ENCODE measurements around the gene ENTR1. TPM values are rescaled to one million over a fixed set of nuclear protein-coding genes. Genes with fewer than 3 reads are reported as not detected.
A peak's percentile ranks its signal among the peaks of the same experiment; 100 is the strongest.

The ENTR1 gene
- total RNA-seq, 5 donors from 2014 or later (not counting 1 experiment from before 2014, with no cell fraction given): 57.7 to 103 (median 95.6) TPM

DNA sequence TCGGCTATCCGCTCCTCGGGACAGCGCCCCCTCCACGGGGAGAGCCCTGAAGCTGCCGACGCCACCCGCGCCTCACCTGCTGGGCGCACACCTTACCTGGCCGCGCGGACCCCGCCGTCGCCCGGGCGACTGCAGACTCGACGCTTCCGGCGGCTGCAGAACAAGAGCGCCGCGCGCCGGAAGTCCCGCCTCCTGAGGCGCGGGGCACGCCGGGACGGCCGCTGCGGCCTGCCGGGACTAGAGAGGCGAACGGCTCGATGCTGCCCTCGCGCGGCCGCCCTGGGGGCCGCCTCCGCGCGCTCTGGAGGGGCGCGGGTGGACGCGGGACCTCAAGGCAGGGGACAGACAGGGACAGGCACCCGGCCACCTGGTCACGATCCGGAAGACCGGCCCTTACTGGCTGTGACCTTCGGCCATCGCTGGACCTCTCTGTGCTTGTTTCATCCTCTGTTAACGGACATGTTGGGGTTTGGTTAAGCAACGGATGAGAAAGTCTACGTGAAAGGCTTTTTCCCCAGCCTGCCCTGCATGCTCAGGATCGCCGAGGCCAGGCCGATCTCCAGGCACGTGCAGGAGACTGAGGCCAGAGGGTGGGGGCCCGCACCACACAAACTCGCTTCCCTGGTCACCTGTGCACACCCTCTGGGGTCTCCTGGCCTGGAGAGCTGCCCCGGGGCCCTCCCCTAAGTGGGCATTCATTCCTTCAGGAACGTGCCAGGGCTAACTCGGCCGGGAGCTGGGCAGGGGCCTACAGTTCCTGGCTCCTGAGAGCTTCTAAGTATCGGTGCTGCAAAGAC lies 10.2 kb downstream of the ENTR1 start, which contains the start of gene SNAPC4:
SNAPC4 (minus strand) TSS at position 133 of the 797 bp plus-strand sequence. CDS start 1,742 bp downstream, outside the sequence.
- H3K4me3 ChIP-seq (ENCODE audit: control insufficient read depth in 1 of 2, extremely low read depth in 1 of 2, low read length in 1 of 2): peak within 1 kb of the TSS; percentile 64 to 75
- ATAC-seq (replicated peaks in 1 of 4) (peak; percentile 76 to 85 (median 77)), DNase-seq (peak; percentile 71 to 95 (median 82))
- H3K4me1 ChIP-seq (ENCODE audit: control insufficient read depth in 1 of 2, extremely low read depth in 1 of 2, insufficient read depth in 2 of 2, low read length in 2 of 2): peaks cover 19 to 59% of the 10 kb centered on the region in 2 experiments
- ChIA-PET POLR2A (interaction anchor here in 1 of 2 donors (0.7 kb wide), 1 partner anchor 11 kb away, joined by 3 read pairs; no protein-coding TSS in a partner anchor), CTCF (interaction anchor here in 1 of 2 donors (0.6 to 1.5 kb wide), 2 partner anchors 10 to 63 kb away, joined by 3 to 5 read pairs; partner anchors contain the start of genes ENTR1 and PMPCA)
- peaks cover 36 to 54% (median 41%) of the 10 kb centered on the region in 3 donors for H3K4me1 Mint-ChIP-seq
- 8% methylated on average over 66 of the region's 71 CpGs for WGBS (ENCODE audit: insufficient coverage)
- peaks cover 17% of the 10 kb centered on the region for H3K36me3 Mint-ChIP-seq
- peaks cover under 1 to 33% of the 10 kb centered on the region in 2 donors for H3K36me3 ChIP-seq (ENCODE audit: control insufficient read depth in 2 of 2, extremely low read depth in 1 of 2, insufficient read depth in 1 of 2, low read length in 1 of 2)
- H3K27ac ChIP-seq (ENCODE audit: low read length): peak within 1 kb of the TSS; percentile 42
- H3K27ac Mint-ChIP-seq: peak within 1 kb of the TSS; percentile 44 to 70
- H3K9me3 ChIP-seq: no peaks in the 10 kb centered on the region
- no peaks in the 10 kb centered on the region for H3K9me3 Mint-ChIP-seq
- no peaks in the 10 kb centered on the region for H3K27me3 ChIP-seq (replicated peaks in 1 of 2; ENCODE audit: control insufficient read depth in 2 of 2, extremely low read depth in 1 of 2, insufficient read depth in 2 of 2, low read length in 1 of 2)
- H3K27me3 Mint-ChIP-seq: no peaks in the 10 kb centered on the region
- peak within 1 kb of the TSS; percentile 80 to 86 (median 83) for H3K4me3 Mint-ChIP-seq

DNA sequence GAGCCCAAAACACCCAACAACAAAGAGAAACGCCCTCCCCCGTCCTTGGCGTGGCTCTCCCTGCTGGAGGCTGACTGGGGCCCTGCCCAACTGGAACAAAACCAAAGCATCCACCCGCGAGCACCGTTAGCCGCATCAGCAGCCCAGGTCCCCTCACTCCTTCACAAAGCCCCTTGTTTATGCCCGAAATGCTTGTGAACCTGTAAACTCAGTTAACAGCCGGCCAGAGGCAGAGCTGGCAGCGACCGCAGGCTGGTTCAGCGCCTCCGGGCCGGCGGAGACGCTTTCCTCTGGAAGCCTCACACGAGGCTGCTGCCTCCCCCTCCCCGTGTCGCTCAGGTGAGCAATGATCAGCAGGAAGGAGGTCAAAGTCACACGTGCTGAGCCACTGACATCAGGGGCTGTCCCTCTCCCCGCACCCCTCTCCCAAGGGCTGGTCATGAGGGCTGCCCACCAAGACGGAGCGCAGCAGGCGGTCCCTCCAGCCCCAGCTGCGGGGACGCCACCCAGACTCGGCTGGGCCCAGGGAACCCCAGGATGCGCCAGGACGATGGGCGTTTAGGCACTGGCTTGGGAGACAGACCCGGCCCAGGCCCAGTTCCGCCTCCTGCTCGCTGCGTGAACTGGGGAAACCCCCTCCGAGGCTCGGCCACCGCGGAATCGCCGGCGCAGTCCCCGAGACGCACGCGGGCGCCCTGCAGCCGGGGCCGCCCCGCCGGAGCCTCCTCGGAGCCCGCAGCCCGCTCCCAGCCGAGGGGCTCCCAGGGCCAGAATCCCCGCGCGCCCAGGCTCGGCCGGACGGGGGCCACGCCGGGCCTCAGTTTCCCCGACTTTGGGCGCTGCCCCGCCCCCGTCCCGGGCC lies 11.0 kb downstream of the ENTR1 start:
- DNase-seq: peak in 15 of 35 experiments; percentile 3 to 59 (median 19)
- Mint-ChIP-seq H3K27me3 (no peaks in the 10 kb centered on the region), H3K4me1 (peaks cover 28 to 46% (median 32%) of the 10 kb centered on the region in 3 donors), H3K27ac (peak overlapping the region; percentile 44 to 70), H3K4me3 (peak overlapping the region; percentile 80 to 86 (median 83)), H3K36me3 (peaks cover 20% of the 10 kb centered on the region), H3K9me3 (no peaks in the 10 kb centered on the region)
- Histone ChIP-seq H3K4me3 (ENCODE audit: control insufficient read depth in 1 of 2, extremely low read depth in 1 of 2, low read length in 1 of 2) (peak overlapping the region; percentile 64 to 75), H3K27me3 (replicated peaks in 1 of 2; ENCODE audit: control insufficient read depth in 2 of 2, extremely low read depth in 1 of 2, insufficient read depth in 2 of 2, low read length in 1 of 2) (peaks cover 0 to 4% of the 10 kb centered on the region in 2 experiments), H3K36me3 (ENCODE audit: control insufficient read depth in 2 of 2, extremely low read depth in 1 of 2, insufficient read depth in 1 of 2, low read length in 1 of 2) (peaks cover 0 to 35% of the 10 kb centered on the region in 2 donors), H3K4me1 (ENCODE audit: control insufficient read depth in 1 of 2, extremely low read depth in 1 of 2, insufficient read depth in 2 of 2, low read length in 2 of 2) (peaks cover 15 to 51% of the 10 kb centered on the region in 2 experiments), H3K9me3 (no peaks in the 10 kb centered on the region), H3K27ac (ENCODE audit: low read length) (no peak overlapping the region)
- CTCF ChIA-PET: interaction anchor here in 1 of 2 donors (1.5 kb wide), 1 partner anchor 11 kb away, joined by 5 read pairs; the partner anchor contains the start of genes ENTR1 and PMPCA
- peak; percentile 3 to 8 (median 6) for ATAC-seq (replicated peaks in 1 of 4)
- POLR2A ChIA-PET: no interaction called here
- WGBS (ENCODE audit: insufficient coverage): under 1% methylated on average over 65 of the region's 67 CpGs

DNA sequence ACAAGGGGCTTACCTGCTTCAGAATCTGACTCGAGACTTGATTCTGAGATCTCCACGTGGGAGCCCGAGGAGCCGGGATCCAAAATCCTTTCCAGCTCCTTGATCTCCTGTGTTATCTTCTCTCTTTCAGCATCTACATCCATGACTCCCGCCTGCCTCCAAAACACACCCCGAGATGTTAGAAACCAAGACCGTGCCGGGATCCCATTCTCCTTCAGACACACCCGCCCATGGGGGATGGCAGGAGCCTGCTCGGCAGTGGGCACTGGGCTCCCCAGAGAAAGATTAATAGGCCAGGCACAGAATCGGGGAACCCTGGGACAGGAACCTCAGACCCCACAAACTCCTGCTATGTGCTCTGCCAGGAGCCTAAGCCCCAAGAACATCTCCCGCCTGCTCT lies 12.1 kb downstream of the ENTR1 start:
- no peak for DNase-seq
- 96% methylated on average over 8 of the region's 12 CpGs for WGBS (ENCODE audit: insufficient coverage)
- H3K4me1 Mint-ChIP-seq: peaks cover 17 to 35% (median 21%) of the 10 kb centered on the region in 3 donors

DNA sequence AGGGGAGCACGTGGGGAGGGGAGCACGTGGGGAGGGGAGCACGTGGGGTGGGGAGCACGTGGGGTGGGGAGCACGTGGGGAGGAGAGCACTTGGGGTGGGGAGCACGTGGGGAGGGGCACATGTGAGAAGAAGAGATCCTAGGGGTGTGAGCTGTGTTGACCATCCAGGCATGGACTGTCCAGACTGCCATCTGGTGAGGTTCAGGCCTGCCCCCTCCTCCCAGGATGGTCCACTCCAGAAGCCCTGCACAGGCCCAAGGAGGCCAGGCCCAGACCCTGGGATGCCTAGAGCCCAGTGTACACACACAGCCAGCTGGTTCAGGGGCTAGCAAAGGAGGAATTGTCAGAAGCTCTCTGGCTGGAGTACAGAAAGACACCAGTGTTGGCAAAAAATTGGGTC lies 12.8 kb downstream of the ENTR1 start:
- H3K9me3 Mint-ChIP-seq: no peaks in the 10 kb centered on the region
- peaks cover 20% of the 10 kb centered on the region for H3K36me3 Mint-ChIP-seq
- no peak overlapping the region for H3K4me3 ChIP-seq (ENCODE audit: control insufficient read depth in 1 of 2, extremely low read depth in 1 of 2, low read length in 1 of 2)
- H3K36me3 ChIP-seq (ENCODE audit: control insufficient read depth in 2 of 2, extremely low read depth in 1 of 2, insufficient read depth in 1 of 2, low read length in 1 of 2): peaks cover 0 to 52% of the 10 kb centered on the region in 2 donors
- peaks cover 8 to 34% of the 10 kb centered on the region in 2 experiments for H3K4me1 ChIP-seq (ENCODE audit: control insufficient read depth in 1 of 2, extremely low read depth in 1 of 2, insufficient read depth in 2 of 2, low read length in 2 of 2)
- H3K4me1 Mint-ChIP-seq: peaks cover 15 to 33% (median 20%) of the 10 kb centered on the region in 3 donors
- WGBS (ENCODE audit: insufficient coverage): 79% methylated on average over 2 of the region's 6 CpGs
- H3K27me3 ChIP-seq (replicated peaks in 1 of 2; ENCODE audit: control insufficient read depth in 2 of 2, extremely low read depth in 1 of 2, insufficient read depth in 2 of 2, low read length in 1 of 2): peaks cover 0 to 4% of the 10 kb centered on the region in 2 experiments
- no peak overlapping the region for H3K4me3 Mint-ChIP-seq
- no peaks in the 10 kb centered on the region for H3K27me3 Mint-ChIP-seq
- ATAC-seq (replicated peaks in 1 of 4) (no peak), DNase-seq (no peak)
- no peaks in the 10 kb centered on the region for H3K9me3 ChIP-seq
- no peak overlapping the region for H3K27ac ChIP-seq (ENCODE audit: low read length)
- H3K27ac Mint-ChIP-seq: no peak overlapping the region
- POLR2A ChIA-PET: interaction anchor here in 1 of 2 donors (0.6 kb wide), 1 partner anchor 508 kb away, joined by 4 read pairs; no protein-coding TSS in a partner anchor
- CTCF ChIA-PET: no interaction called here

More for the DNA sequence above, 12.1 kb downstream of the ENTR1 start:
- Mint-ChIP-seq H3K9me3 (no peaks in the 10 kb centered on the region), H3K36me3 (peaks cover 20% of the 10 kb centered on the region), H3K27ac (no peak overlapping the region), H3K27me3 (no peaks in the 10 kb centered on the region), H3K4me3 (peak overlapping the region; percentile 80 to 86 (median 83))
- POLR2A ChIA-PET: no interaction called here
- peaks cover 0 to 4% of the 10 kb centered on the region in 2 experiments for H3K27me3 ChIP-seq (replicated peaks in 1 of 2; ENCODE audit: control insufficient read depth in 2 of 2, extremely low read depth in 1 of 2, insufficient read depth in 2 of 2, low read length in 1 of 2)
- H3K27ac ChIP-seq (ENCODE audit: low read length): no peak overlapping the region
- ATAC-seq (replicated peaks in 1 of 4): no peak
- H3K36me3 ChIP-seq (ENCODE audit: control insufficient read depth in 2 of 2, extremely low read depth in 1 of 2, insufficient read depth in 1 of 2, low read length in 1 of 2): peaks cover 0 to 46% of the 10 kb centered on the region in 2 donors
- H3K4me1 ChIP-seq (ENCODE audit: control insufficient read depth in 1 of 2, extremely low read depth in 1 of 2, insufficient read depth in 2 of 2, low read length in 2 of 2): peaks cover 8 to 40% of the 10 kb centered on the region in 2 experiments
- CTCF ChIA-PET: no interaction called here
- H3K4me3 ChIP-seq (ENCODE audit: control insufficient read depth in 1 of 2, extremely low read depth in 1 of 2, low read length in 1 of 2): no peak overlapping the region
- no peaks in the 10 kb centered on the region for H3K9me3 ChIP-seq

DNA sequence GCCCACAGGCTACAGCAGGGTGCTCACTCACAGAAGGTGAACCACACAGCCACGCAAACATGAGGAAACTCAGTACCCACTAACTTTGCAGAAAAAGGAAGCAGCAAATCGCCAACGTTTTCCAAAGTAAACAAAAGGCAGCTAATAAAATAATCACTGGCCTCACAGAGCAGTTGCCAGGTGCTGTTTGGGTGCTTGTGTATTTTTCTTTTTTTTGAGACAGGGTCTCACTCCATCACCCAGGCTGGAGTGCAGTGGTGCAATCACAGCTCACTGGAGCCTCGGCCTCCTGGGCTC lies 14.2 kb downstream of the ENTR1 start:
- no peak for ATAC-seq (replicated peaks in 1 of 4)
- no peak for DNase-seq
- no peak overlapping the region for H3K27ac Mint-ChIP-seq
- no peak overlapping the region for H3K4me3 ChIP-seq (ENCODE audit: control insufficient read depth in 1 of 2, extremely low read depth in 1 of 2, low read length in 1 of 2)
- H3K4me1 Mint-ChIP-seq: peaks cover 15 to 21% (median 18%) of the 10 kb centered on the region in 3 donors
- 100% methylated on average over 2 of the region's 4 CpGs for WGBS (ENCODE audit: insufficient coverage)
- H3K27me3 Mint-ChIP-seq: no peaks in the 10 kb centered on the region
- H3K27me3 ChIP-seq (replicated peaks in 1 of 2; ENCODE audit: control insufficient read depth in 2 of 2, extremely low read depth in 1 of 2, insufficient read depth in 2 of 2, low read length in 1 of 2): peaks cover 0 to 4% of the 10 kb centered on the region in 2 experiments
- no peaks in the 10 kb centered on the region for H3K9me3 ChIP-seq
- H3K4me1 ChIP-seq (ENCODE audit: control insufficient read depth in 1 of 2, extremely low read depth in 1 of 2, insufficient read depth in 2 of 2, low read length in 2 of 2): peaks cover 8 to 25% of the 10 kb centered on the region in 2 experiments
- ChIA-PET POLR2A (interaction anchor here in 1 of 2 donors (0.6 kb wide), 1 partner anchor 23 kb away, joined by 4 read pairs; no protein-coding TSS in a partner anchor), CTCF (interaction anchor here in 1 of 2 donors (0.5 to 1.1 kb wide), 2 partner anchors 14 to 275 kb away, joined by 3 read pairs; no protein-coding TSS in a partner anchor)
- H3K9me3 Mint-ChIP-seq: no peaks in the 10 kb centered on the region
- no peak overlapping the region for H3K4me3 Mint-ChIP-seq
- peaks cover 0 to 64% of the 10 kb centered on the region in 2 donors for H3K36me3 ChIP-seq (ENCODE audit: control insufficient read depth in 2 of 2, extremely low read depth in 1 of 2, insufficient read depth in 1 of 2, low read length in 1 of 2)
- no peak overlapping the region for H3K27ac ChIP-seq (ENCODE audit: low read length)
- peaks cover 28% of the 10 kb centered on the region for H3K36me3 Mint-ChIP-seq
